ENCODE data around the gene ST8SIA4. TPM values are rescaled to one million over a fixed set of nuclear protein-coding genes. Genes with fewer than 3 reads are reported as not detected.
A peak's percentile ranks its signal among the peaks of the same experiment; 100 is the strongest.

ST8SIA4 gene
- total and polyA plus RNA-seq, 3 donors from 2014 or later = 0.39 to 0.94 (median 0.93) TPM

DNA sequence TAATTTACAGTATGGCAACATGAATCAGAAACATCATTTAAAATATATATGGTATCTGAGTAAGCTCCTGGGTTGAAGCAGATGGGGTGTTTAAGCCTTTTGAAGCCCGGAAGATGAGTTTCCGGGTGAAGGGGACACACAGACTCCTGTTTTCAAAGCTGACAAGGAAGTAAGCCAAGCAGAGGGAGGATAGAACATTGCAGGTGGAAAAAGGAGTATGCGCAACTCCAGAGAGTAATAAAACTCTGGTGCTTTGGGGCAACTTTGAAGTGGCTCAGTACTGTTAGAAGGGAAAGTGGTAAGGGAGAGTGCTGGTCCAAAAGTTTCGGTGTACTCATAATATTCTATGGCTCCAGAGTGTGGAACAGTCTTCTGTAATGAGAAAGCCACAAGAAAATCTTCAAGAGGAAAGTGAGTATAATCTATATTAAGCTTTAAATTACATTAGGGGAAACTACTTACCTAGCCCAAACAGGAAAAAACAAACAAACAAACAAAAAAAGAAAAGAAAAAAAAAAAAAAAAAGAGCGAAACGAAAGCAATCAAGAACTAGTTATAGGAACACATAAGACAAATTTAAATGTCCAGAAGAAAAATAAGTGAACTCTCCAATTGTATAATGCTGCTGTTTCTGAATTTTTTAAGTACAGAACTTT lies 2.3 kb upstream of the ST8SIA4 start:
- no peak for DNase-seq
- Histone ChIP-seq H3K4me1 (peaks cover 3% of the 10 kb centered on the region), H3K27ac (no peak overlapping the region), H3K4me3 (no peak overlapping the region), H3K36me3 (ENCODE audit: low read depth, missing control alignments) (no peaks in the 10 kb centered on the region), H3K27me3 (no peaks in the 10 kb centered on the region), H3K9me3 (no peaks in the 10 kb centered on the region)
- intact Hi-C loops (cut with DNase I; ENCODE audit: low total_unique reads) = no loop called here
- WGBS, 2 donors = 56 to 68% methylated on average over 6 of the region's 6 CpGs
- TF ChIP-seq, protein P1, sequence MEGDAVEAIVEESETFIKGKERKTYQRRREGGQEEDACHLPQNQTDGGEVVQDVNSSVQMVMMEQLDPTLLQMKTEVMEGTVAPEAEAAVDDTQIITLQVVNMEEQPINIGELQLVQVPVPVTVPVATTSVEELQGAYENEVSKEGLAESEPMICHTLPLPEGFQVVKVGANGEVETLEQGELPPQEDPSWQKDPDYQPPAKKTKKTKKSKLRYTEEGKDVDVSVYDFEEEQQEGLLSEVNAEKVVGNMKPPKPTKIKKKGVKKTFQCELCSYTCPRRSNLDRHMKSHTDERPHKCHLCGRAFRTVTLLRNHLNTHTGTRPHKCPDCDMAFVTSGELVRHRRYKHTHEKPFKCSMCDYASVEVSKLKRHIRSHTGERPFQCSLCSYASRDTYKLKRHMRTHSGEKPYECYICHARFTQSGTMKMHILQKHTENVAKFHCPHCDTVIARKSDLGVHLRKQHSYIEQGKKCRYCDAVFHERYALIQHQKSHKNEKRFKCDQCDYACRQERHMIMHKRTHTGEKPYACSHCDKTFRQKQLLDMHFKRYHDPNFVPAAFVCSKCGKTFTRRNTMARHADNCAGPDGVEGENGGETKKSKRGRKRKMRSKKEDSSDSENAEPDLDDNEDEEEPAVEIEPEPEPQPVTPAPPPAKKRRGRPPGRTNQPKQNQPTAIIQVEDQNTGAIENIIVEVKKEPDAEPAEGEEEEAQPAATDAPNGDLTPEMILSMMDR (IDR thresholded peaks at IDR 0.05) = no peak
- no peak for TF ChIP-seq POLR2A (IDR thresholded peaks at IDR 0.05)

- intact Hi-C loops (cut with DNase I; ENCODE audit: low total_unique reads) = no loop called here
- Histone ChIP-seq H3K9me3 (no peaks in the 10 kb centered on the region), H3K36me3 (ENCODE audit: low read depth, missing control alignments) (no peaks in the 10 kb centered on the region), H3K27me3 (no peaks in the 10 kb centered on the region), H3K27ac (no peak overlapping the region), H3K4me3 (peak overlapping the region in 1 of 2 donors; percentile 50), H3K4me1 (peaks cover 3% of the 10 kb centered on the region)
- WGBS, 2 donors = 20 to 34% methylated on average over 23 of the region's 23 CpGs
- no peak for DNase-seq
- TF ChIP-seq, protein P1 (IDR thresholded peaks at IDR 0.05) = no peak
- TF ChIP-seq POLR2A (IDR thresholded peaks at IDR 0.05) = no peak
Observed at GRCh38 chr5:100904259-100904861, 1.3 kb upstream of the ST8SIA4 start.

DNA sequence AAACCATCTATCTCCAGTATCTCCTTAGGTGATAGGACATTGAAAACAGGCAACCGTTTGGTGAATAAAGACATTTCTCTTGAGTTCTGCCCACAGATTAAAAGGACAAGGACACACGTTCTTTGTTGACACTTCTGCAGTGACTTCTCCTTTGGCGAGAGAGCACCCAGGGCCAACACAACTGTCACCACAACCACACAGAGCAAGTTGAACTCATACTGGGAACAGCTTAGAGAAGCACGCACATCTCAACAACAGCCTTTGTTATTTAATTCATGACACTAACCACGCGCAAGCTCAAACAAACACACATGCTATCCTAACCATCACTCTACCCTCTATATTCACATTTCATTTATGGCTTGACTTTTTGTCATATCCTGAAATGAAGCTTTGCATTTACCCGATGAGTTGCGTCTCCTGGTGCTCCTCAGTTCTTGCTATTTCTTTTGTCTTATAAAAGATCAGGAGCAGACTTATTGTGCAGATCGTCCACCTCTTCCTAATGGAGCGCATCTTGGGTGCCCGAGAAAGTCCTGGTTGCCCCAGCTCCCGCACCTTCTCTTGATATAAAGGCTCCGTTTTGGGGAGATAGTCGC lies 543 bp downstream of the ST8SIA4 start:
- H3K27me3 ChIP-seq = no peaks in the 10 kb centered on the region
- H3K4me1 ChIP-seq = peaks cover 3% of the 10 kb centered on the region
- no peaks in the 10 kb centered on the region for H3K36me3 ChIP-seq (ENCODE audit: low read depth, missing control alignments)
- intact Hi-C loops (cut with DNase I; ENCODE audit: low total_unique reads) = no loop called here
- H3K4me3 ChIP-seq = peak overlapping the region; percentile 36 to 50
- DNase-seq = no peak
- peak overlapping the region in 1 of 2 donors; percentile 1 for H3K27ac ChIP-seq
- WGBS, 2 donors = 1 to 2% methylated on average over 14 of the region's 14 CpGs
- TF ChIP-seq, protein P1 (IDR thresholded peaks at IDR 0.05) = no peak
- no peak for TF ChIP-seq POLR2A (IDR thresholded peaks at IDR 0.05)
- no peaks in the 10 kb centered on the region for H3K9me3 ChIP-seq

- Histone ChIP-seq H3K27ac (no peak overlapping the region), H3K4me1 (peaks cover 3% of the 10 kb centered on the region), H3K4me3 (peak overlapping the region; percentile 41 to 54), H3K9me3 (no peaks in the 10 kb centered on the region), H3K27me3 (no peaks in the 10 kb centered on the region), H3K36me3 (ENCODE audit: low read depth, missing control alignments) (no peaks in the 10 kb centered on the region)
- intact Hi-C loops (cut with DNase I; ENCODE audit: low total_unique reads) = no loop called here
- no peak for DNase-seq
- WGBS, 2 donors = 1 to 3% methylated on average over 9 of the region's 9 CpGs
- TF ChIP-seq, protein P1 (IDR thresholded peaks at IDR 0.05) = no peak
- no peak for TF ChIP-seq POLR2A (IDR thresholded peaks at IDR 0.05)
Observed at GRCh38 chr5:100901821-100902341, 1.2 kb downstream of the ST8SIA4 start.
